HG02623 (cell line): ENCODE data around the gene PERM1.
"Not testable (repeated sequence)": the region's sequence is repeated elsewhere in the genome, so short reads cannot be mapped to it uniquely, and the experiment has no call there.

Source experiments
- ATAC-seq: cut with Tn5 transposase; IDR thresholded peaks from one replicate; pipeline ENCODE4 v1.9.1; 2021; ENCODE audit warnings: moderate library complexity; ENCODE audit not compliant: unreplicated experiment

The PERM1 gene

DNA sequence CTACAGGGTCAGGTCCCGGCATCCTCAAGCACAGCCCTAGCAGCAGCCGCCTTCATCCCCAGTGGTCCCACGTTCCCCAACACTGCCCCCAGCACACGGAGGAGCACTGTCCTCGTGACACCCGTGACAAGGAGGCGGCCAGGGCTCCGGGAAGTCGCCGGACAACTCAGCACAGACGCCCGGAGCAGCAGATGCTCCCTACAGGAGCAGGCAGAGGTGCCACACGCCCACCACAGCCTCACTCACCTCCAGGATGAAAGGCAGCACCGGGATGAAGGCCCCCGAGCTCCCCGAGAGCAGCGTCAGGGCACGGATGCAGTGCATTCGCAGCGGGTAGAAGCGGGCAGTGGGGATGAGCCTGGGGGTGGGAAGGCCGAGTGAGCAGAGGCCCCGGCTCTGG, 31.0 kb downstream of the PERM1 start:
- no peak for ATAC-seq

DNA sequence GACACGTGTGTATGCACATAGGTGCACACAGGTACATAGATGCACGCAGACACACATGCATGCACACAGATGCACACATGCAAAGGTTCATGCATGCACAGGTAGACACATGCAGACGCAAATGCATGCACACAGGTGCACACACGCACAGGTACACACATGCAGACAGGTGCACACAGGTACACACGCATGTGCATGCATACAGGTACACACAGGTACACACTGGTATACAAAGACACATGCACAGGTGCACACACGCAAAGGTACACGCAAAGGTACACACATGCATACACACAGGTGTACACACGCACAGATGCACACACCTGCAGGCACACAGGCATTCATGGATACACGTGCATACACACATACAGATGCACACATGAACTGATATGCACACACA, 31.6 kb downstream of the PERM1 start:
- ATAC-seq = no peak

DNA sequence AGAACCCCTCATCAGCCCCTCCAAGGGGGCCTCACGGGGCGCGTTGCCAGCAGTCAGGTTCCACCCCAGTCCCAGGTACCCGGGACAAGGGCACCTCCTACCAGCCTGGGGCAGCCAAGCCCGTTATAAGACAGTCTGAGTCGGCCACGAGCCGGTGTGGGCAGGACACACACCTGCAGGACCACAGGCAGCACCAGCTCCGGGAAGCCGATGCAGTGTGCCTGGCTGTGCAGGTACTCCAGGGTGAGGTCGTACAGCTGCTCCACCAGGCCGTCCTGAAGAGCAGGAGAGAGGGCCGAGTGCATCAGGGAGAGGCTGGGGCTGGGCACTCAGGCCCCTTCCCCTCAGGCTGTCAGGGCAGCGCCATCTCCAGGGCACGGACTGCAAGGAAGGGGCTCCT, 33.9 kb downstream of the PERM1 start:
- ATAC-seq = no peak

DNA sequence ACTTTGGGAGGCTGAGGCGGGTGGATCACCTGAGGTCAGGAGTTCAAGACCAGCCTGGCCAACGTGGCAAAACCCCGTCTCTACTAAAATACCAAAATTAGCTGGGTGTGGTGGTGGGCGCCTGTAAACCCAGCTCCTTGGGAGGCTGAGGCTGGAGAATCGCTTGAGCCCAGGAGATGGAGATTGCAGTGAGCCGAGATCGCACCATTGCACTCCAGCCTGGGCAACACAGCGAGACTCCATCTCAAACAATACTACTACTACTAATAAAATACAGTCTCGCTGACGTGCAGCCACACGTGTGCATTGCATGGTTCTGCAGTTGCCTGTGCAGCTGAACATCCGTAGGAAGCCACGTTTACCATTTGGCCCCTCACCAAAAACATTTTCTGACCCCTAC, 35.1 kb downstream of the PERM1 start:
- not testable (repeated sequence) for ATAC-seq

DNA sequence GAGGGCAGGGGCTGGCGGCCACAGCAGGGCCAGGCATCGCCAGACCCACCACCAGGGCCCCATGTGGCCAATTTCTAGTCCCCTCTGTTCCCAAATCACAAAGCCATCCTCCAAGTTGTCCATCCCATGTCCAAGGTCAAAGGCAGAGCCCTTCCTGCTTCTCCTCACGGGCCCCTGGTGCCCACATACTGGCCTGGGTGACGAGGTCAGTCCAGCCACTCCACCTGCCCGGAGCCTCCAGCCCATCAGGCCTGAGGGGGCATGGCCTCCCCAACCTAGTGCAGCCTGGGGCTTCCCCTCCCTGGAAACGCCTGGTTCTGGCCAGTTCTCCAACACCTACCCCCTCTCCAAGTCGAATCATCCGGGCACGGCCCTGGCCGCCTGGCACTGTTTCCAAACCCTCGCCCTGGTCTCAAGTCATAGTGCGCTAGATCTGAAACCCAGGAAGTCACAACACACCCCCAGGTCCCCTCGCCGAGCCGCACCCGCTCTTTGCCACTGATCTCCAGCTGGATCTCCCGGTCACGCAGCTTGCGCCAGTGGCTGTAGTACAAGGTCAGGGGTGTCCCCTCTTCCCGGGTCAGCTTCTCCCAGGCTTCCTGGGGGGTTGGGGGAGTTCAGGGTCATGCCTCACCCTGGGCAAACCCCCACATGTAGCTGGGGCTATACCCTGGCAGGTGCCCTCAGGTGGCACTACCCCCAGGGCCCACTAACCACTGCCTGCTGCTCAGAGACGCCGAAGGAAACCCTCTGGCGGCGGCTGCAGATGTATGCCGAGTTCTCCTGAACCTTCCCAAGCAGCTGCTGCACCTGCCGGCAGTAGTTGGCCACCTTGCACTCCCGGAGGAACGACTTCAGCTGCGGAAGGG, 36.0 kb downstream of the PERM1 start:
- ATAC-seq = no peak

DNA sequence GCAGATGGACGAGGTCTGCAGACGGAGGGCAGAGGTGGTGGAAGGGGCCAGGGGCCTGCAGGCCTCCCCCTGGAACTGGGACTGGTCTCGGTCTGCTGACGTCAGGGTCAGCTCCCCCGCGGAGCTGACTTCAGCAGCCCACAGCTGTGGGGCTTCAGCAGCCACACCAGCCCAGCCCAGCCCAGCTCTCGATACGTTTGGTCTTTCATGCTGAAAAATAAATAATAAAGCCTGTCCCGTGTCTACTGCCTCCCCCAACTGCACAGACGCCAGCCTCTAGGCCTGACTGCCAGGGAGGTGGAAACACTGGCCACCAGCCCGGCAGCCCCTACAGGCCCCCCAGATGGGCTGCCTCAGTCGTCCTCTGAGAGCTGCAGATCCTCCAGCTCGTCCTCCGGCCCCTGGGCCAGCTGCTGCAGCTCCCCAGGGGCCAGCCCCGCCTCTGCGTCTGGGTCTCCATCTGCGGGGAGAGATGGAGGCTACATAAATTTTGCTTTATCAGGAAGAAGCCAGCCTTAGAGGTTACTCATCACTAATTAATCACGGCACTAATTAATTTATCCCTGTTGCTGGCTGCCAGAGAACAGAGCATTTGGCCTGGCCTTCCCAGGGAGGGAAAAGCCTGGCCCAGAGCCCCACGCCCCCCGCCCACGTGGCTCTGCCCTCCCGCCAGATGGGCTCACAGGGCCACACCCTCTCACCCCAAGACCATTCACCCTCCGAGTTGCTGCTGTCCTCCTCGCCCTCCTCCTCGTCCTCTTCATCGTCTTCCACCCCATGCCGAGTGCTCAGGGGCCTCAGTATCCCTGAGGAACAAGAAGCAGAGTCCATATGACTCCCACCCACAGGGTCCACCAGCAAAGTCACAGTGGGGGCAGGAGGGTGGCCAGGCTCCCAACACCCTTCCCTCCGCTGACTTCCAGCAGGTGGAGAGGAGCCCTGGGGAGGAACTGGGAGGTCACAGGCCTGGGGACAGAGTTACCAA, 37.3 kb downstream of the PERM1 start:
- no peak for ATAC-seq

DNA sequence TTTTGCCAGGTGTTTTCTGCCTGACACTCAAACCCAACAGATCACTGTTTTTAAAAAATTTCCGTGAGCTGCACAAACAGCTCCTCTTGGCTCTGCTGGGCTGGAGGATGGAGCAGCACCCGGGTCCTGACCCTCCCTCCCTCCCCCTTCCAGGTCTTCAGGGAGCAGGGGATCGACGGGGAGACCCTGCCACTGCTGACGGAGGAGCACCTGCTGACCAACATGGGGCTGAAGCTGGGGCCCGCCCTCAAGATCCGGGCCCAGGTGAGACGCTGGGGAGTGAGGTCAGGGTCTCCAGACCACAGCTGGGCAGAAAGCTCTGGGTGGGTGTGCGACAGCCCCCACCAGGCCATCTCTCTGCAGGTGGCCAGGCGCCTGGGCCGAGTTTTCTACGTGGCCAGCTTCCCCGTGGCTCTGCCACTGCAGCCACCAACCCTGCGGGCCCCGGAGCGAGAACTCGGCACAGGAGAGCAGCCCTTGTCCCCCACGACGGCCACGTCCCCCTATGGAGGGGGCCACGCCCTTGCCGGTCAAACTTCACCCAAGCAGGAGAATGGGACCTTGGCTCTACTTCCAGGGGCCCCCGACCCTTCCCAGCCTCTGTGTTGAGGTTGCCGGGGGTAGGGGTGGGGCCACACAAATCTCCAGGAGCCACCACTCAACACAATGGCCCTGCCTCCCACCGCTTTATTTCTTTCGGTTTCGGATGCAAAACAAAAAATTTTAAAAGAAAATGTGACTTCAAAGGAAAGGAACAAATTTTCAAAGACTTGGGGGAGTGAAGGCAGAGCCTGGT, 38.1 kb downstream of the PERM1 start:
- ATAC-seq = no peak

DNA sequence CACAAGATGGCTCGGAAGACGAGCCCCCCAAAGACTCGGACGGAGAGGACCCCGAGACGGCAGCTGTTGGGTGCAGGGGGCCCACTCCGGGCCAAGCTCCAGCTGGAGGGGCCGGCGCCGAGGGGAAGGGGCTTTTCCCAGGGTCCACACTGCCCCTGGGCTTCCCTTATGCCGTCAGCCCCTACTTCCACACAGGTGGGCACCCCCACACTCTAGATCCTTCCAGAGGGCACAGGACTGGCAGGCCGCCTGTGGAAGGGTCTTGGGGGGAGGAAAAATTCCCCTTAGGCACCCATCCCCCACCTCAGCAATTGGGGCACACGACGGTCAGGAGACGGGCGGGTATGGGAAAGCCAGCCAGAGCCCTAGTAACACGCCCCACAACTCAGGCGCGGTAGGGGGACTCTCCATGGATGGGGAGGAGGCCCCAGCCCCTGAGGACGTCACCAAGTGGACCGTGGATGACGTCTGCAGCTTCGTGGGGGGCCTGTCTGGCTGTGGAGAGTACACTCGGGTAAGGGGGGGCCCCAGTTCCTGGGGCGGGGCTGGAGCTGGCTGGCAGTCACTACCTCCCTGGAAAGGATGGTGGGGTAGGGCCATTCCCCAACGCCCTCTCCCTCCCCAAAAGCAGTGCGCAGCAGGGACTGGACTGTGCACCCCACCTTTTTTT, 38.9 kb downstream of the PERM1 start:
- ATAC-seq = no peak

DNA sequence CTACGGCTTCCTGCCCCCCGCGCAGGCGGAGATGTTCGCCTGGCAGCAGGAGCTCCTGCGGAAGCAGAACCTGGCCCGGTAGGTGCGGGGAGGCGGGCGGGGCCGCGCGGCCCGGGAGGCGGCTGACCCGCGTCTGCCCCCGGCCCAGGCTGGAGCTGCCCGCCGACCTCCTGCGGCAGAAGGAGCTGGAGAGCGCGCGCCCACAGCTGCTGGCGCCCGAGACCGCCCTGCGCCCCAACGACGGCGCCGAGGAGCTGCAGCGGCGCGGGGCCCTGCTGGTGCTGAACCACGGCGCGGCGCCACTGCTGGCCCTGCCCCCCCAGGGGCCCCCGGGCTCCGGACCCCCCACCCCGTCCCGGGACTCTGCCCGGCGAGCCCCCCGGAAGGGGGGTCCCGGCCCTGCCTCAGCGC, 39.5 kb downstream of the PERM1 start:
- no peak for ATAC-seq

DNA sequence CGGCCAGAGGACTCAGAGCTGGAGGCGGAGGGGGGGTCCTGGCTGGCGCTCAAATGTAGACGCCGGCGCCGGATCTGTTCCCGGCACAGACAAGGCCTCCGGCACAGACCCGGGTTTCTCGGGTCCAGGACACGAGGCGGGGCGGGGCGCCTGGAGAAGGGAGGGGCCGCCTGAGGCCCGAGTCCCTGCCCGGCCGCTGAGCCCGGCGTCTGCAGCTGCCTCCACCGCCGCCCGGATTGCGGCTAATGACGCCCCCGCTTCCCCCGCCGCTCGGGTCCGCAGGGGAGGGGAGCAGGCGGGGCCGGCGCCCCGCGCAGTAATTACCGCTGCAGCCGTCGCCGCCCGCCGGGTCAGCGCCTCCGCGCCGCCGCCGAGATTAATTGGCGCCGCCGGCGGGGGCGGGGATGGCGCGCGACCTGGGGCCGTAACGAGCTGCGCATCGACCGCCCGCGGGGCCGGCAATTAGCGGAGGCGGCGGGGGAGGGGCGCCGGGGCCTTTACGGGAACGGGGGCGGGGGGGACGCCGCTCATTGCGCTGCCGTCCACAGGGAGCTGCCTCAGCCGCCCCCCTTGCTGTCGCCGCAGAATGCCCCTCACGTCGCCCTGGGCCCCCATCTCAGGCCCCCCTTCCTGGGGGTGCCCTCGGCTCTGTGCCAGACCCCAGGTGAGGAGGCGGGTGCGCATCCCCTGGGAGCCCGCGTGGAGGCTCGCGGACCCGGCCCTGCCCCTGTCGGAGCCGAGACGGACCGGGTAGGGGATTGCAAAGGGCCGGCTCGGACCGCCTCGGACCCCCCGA, 40.1 kb downstream of the PERM1 start:
- no peak for ATAC-seq

DNA sequence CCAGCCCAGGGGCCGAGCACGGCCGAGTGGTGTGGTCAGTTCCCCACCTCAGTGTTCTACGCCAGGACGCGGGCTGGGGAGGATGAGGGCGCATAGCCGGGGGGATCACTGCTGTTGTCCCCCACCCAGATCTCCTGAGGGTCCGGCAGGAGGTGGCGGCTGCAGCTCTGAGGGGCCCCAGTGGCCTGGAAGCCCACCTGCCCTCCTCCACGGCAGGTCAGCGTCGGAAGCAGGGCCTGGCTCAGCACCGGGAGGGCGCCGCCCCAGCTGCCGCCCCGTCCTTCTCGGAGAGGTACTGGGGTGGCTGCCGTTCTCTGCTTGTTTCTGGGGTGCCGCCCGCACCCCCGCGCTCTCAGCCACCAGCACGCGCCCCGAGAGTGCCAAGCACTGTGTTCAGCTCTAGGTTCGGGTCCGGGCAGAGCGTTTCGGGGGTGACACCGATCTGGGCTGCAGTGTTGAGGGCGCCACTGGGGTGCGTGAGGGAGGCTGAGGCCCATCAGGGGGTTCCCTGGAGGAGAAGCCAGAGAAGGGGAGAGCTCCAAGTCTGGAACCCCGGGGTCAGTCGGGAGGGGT, 40.8 kb downstream of the PERM1 start:
- ATAC-seq = no peak

DNA sequence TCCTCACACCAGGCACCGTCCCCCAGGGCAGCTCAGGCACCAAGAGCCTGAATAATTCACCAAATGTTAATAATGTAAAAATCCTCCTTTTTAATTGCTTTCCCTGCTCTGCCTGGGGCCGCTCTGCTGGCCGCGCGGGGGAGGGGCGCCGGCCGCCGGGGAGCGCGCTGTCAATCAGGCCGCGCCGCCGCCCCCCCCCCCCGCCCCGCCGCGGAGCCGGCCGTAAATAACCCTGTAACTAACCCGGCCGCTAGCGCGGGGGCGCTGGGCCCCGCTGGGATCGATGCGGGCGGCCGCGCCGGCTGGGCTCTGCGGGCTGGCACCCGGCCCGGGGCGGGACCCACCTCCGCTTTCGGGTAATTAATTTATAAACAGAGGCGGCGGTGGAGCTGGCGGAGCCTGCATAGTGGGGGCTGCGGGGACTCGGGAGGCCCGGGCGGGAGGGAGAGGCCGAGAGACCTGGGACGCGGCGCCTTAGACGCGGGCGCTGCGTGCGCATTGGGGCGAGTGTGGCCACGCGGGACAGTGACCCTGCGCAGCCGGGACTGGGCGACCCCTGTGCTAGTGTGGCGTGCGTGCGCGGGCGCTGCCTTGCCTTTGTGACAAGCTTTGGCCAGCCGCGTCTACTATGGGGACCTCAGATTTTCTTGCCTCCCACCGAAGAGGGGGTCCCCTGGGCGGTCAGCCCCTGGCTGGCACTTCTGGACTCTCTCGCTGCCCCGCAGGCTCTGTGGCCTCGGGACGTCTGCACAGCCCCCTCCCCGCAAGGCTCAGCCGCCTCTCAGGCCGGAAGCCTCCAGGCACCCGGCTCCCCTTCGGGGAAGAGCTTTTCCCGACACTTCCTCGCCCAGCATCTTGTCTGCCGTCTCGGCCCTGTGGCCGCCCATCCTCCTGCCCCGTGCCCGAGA, 41.5 kb downstream of the PERM1 start:
- no peak for ATAC-seq

DNA sequence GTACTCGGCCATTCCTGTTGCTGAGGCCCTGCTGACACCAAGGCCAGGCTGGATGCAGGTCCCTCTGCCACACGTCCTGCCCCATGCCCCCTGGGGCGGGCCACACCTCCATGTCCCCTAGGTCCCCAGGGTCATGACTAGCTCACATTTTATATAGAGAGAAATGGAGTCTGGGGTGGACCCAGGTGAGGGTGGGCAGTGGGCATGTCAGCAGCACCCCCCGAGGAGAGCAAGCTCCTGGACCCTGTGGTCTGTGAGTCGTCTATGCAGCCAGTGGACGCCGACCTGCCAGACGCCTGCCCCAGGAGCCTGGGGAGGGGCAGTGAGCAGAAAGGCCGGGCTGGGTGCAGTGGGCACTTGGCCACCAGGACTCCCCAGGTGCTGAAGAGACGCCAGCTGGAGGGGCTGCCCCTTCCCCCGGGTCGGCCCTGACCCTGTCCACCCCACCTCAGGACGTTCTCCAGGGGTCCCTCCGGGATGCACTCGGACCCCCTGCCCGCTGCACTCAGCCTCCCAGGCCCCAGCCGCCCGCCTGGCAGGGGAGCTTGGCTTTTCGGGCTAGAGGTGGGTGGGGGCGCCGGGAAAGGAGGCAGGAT, 42.3 kb downstream of the PERM1 start:
- ATAC-seq = no peak

DNA sequence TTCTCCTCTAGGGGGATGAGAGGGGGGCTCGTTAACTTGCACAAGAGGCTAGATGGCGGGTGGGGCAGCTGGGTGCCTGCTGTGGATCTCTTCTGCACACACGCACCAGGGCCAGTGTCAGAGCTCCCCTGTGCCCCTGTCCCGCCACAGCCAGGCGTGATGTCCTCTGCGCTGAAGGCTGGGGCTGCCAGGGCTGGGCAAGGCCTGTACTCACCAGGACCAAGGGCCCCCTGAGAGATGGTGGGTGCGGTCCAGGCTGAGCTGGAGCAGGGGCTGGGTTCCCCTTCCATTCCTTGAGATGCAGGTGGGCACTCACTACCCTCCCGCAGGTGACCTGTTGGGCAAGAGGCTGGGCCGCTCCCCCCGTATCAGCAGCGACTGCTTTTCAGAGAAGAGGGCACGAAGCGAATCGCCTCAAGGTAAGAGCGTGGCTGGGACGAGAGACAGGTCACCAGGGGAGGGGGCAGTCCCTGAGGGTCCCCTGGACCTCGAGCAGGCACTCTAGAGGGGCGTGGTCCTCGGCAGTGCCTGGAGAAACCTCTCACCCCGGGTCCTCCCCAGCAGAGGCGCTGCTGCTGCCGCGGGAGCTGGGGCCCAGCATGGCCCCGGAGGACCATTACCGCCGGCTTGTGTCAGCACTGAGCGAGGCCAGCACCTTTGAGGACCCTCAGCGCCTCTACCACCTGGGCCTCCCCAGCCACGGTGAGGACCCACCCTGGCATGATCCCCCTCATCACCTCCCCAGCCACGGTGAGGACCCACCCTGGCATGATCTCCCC, 43.0 kb downstream of the PERM1 start:
- ATAC-seq = no peak

DNA sequence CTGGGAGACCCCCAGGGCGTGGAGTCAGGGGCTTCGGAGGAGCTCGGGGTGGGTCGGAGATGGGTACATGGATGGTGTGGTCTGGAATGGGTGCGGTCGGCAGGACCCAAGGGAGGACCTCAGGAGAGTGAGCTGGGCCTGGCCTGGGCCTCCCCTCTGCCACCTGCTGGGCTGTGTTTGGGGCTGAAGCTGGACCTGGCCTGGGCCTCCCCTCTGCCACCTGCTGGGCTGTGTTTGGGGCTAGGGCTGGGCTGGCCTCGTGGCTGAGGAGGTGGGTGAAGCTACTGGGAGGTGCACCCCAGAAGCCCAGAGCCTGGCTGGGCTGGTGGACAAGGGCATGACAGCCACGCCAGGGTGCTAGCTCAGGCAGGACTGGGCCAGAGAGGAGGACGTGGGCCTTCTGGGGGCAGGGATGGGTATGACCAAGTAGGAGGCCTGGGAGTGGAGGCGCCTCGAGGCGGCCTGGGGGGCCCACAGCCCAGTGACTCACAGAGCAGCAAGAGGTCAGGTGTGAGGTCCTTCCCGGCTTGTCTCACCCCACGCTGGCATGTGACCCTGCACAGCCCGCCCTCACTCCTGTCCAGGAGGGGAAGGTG, 43.7 kb downstream of the PERM1 start:
- ATAC-seq = no peak

DNA sequence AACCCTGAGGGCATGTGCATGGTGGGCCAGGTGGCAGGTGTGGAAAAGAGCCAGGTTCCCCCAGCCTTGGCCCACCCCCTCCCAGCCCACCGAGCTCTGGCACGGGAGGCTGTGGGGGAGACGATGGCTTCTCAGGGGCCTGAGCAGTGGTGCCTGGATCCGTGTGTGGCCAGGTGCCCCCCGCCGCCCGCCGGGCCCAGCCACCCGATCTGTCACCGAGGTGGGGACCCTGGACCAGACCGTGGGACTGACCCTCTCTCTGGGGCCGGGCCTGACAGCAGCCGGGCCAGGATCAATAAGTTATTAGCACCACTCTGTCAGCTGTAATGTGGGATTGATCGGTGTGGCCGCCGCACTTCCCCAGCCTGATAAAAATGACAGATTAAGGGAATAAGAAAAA, 44.4 kb downstream of the PERM1 start:
- no peak for ATAC-seq
